ENCODE measurements around the gene ABHD4.
"Not testable (repeated sequence)": the region's sequence is repeated elsewhere in the genome, so short reads cannot be mapped to it uniquely, and the experiment has no call there.

ABHD4 gene

GRCh38 chr14:22577334-22577908 is 20.7 kb upstream of the ABHD4 start:
- peaks cover 6% of the 10 kb centered on the region; the same call in 1 of the 2 replicates for H3K4me1 ChIP-seq (ENCODE audit: control insufficient read depth, insufficient read depth, low read length)
- no peak overlapping the region for H3K4me3 ChIP-seq (ENCODE audit: low read depth, low read length)
- H3K36me3 ChIP-seq (ENCODE audit: control insufficient read depth, insufficient read depth, low read length) = peaks cover 28% of the 10 kb centered on the region
- H3K9ac ChIP-seq (ENCODE audit: low read length) = no peak overlapping the region
- no peak overlapping the region for H3K27ac ChIP-seq (ENCODE audit: low read depth, low read length)
- H3K9me3 ChIP-seq (ENCODE audit: control insufficient read depth, insufficient read depth, low read depth, low read length) = no peaks in the 10 kb centered on the region
- H3K27me3 ChIP-seq (ENCODE audit: control insufficient read depth, insufficient read depth, low read length) = no peaks in the 10 kb centered on the region

GRCh38 chr14:22579236-22579635 is 18.9 kb upstream of the ABHD4 start:
- Histone ChIP-seq H3K9ac (ENCODE audit: low read length) (no peak overlapping the region), H3K4me1 (ENCODE audit: control insufficient read depth, insufficient read depth, low read length) (no peaks in the 10 kb centered on the region; the same call in 1 of the 2 replicates), H3K27ac (ENCODE audit: low read depth, low read length) (no peak overlapping the region), H3K36me3 (ENCODE audit: control insufficient read depth, insufficient read depth, low read length) (peaks cover 17% of the 10 kb centered on the region), H3K4me3 (ENCODE audit: low read depth, low read length) (no peak overlapping the region), H3K9me3 (ENCODE audit: control insufficient read depth, insufficient read depth, low read depth, low read length) (no peaks in the 10 kb centered on the region), H3K27me3 (ENCODE audit: control insufficient read depth, insufficient read depth, low read length) (no peaks in the 10 kb centered on the region)

- H3K36me3 ChIP-seq (ENCODE audit: control insufficient read depth, insufficient read depth, low read length) = peaks cover 12% of the 10 kb centered on the region
- H3K9ac ChIP-seq (ENCODE audit: low read length) = no peak overlapping the region
Observed at GRCh38 chr14:22579881-22580280, 18.2 kb upstream of the ABHD4 start.

GRCh38 chr14:22580625-22581024 is 17.5 kb upstream of the ABHD4 start:
- H3K9me3 ChIP-seq (ENCODE audit: control insufficient read depth, insufficient read depth, low read depth, low read length) = no peaks in the 10 kb centered on the region
- H3K36me3 ChIP-seq (ENCODE audit: control insufficient read depth, insufficient read depth, low read length) = peaks cover 6% of the 10 kb centered on the region; the same call in 1 of the 2 replicates
- no peak overlapping the region for H3K4me3 ChIP-seq (ENCODE audit: low read depth, low read length)
- no peak overlapping the region for H3K27ac ChIP-seq (ENCODE audit: low read depth, low read length)
- H3K9ac ChIP-seq (ENCODE audit: low read length) = no peak overlapping the region
- H3K4me1 ChIP-seq (ENCODE audit: control insufficient read depth, insufficient read depth, low read length) = no peaks in the 10 kb centered on the region; the same call in 1 of the 2 replicates
- no peaks in the 10 kb centered on the region for H3K27me3 ChIP-seq (ENCODE audit: control insufficient read depth, insufficient read depth, low read length)

More at GRCh38 chr14:22579881-22580280, 18.2 kb upstream of the ABHD4 start:
- no peak overlapping the region for H3K27ac ChIP-seq (ENCODE audit: low read depth, low read length)
- H3K27me3 ChIP-seq (ENCODE audit: control insufficient read depth, insufficient read depth, low read length) = no peaks in the 10 kb centered on the region
- no peaks in the 10 kb centered on the region; the same call in 1 of the 2 replicates for H3K4me1 ChIP-seq (ENCODE audit: control insufficient read depth, insufficient read depth, low read length)
- no peaks in the 10 kb centered on the region for H3K9me3 ChIP-seq (ENCODE audit: control insufficient read depth, insufficient read depth, low read depth, low read length)
- H3K4me3 ChIP-seq (ENCODE audit: low read depth, low read length) = no peak overlapping the region

- Histone ChIP-seq H3K9me3 (ENCODE audit: control insufficient read depth, insufficient read depth, low read depth, low read length) (no peaks in the 10 kb centered on the region), H3K9ac (ENCODE audit: low read length) (no peak overlapping the region), H3K4me1 (ENCODE audit: control insufficient read depth, insufficient read depth, low read length) (peaks cover 5% of the 10 kb centered on the region; the same call in 1 of the 2 replicates), H3K27me3 (ENCODE audit: control insufficient read depth, insufficient read depth, low read length) (no peaks in the 10 kb centered on the region), H3K4me3 (ENCODE audit: low read depth, low read length) (no peak overlapping the region), H3K36me3 (ENCODE audit: control insufficient read depth, insufficient read depth, low read length) (peaks cover 11% of the 10 kb centered on the region), H3K27ac (ENCODE audit: low read depth, low read length) (no peak overlapping the region)
Observed at GRCh38 chr14:22583994-22584393, 14.1 kb upstream of the ABHD4 start.

GRCh38 chr14:22587247-22587646 is 10.9 kb upstream of the ABHD4 start:
- Histone ChIP-seq H3K27me3 (ENCODE audit: control insufficient read depth, insufficient read depth, low read length) (no peaks in the 10 kb centered on the region), H3K9ac (ENCODE audit: low read length) (no peak overlapping the region), H3K36me3 (ENCODE audit: control insufficient read depth, insufficient read depth, low read length) (peaks cover 11% of the 10 kb centered on the region), H3K9me3 (ENCODE audit: control insufficient read depth, insufficient read depth, low read depth, low read length) (no peaks in the 10 kb centered on the region), H3K4me1 (ENCODE audit: control insufficient read depth, insufficient read depth, low read length) (peaks cover 9% of the 10 kb centered on the region), H3K4me3 (ENCODE audit: low read depth, low read length) (no peak overlapping the region), H3K27ac (ENCODE audit: low read depth, low read length) (no peak overlapping the region)

- H3K36me3 ChIP-seq (ENCODE audit: control insufficient read depth, insufficient read depth, low read length) = peaks cover 11% of the 10 kb centered on the region
- not testable (repeated sequence) for H3K9me3 ChIP-seq (ENCODE audit: control insufficient read depth, insufficient read depth, low read depth, low read length); H3K27me3 ChIP-seq (ENCODE audit: control insufficient read depth, insufficient read depth, low read length)
- H3K4me1 ChIP-seq (ENCODE audit: control insufficient read depth, insufficient read depth, low read length) = peaks cover 14% of the 10 kb centered on the region
- H3K4me3 ChIP-seq (ENCODE audit: low read depth, low read length) = peak overlapping the region; percentile 89
- H3K9ac ChIP-seq (ENCODE audit: low read length) = peak overlapping the region; percentile 85
- H3K27ac ChIP-seq (ENCODE audit: low read depth, low read length) = peak overlapping the region; percentile 30; the same call in 1 of the 2 replicates
Observed at GRCh38 chr14:22587677-22588422, 10.2 kb upstream of the ABHD4 start.

GRCh38 chr14:22588526-22589095 is 9.5 kb upstream of the ABHD4 start:
- Histone ChIP-seq H3K4me1 (ENCODE audit: control insufficient read depth, insufficient read depth, low read length) (peaks cover 17% of the 10 kb centered on the region), H3K9ac (ENCODE audit: low read length) (peak overlapping the region; percentile 85), H3K4me3 (ENCODE audit: low read depth, low read length) (peak overlapping the region; percentile 89), H3K27ac (ENCODE audit: low read depth, low read length) (peak overlapping the region; percentile 30; the same call in 1 of the 2 replicates), H3K9me3 (ENCODE audit: control insufficient read depth, insufficient read depth, low read depth, low read length) (no peaks in the 10 kb centered on the region), H3K36me3 (ENCODE audit: control insufficient read depth, insufficient read depth, low read length) (peaks cover 11% of the 10 kb centered on the region), H3K27me3 (ENCODE audit: control insufficient read depth, insufficient read depth, low read length) (no peaks in the 10 kb centered on the region)

- peak within 1 kb of the TSS; percentile 89 for H3K4me3 ChIP-seq (ENCODE audit: low read depth, low read length)
- H3K4me1 ChIP-seq (ENCODE audit: control insufficient read depth, insufficient read depth, low read length) = peaks cover 17% of the 10 kb centered on the region
- no peaks in the 10 kb centered on the region for H3K27me3 ChIP-seq (ENCODE audit: control insufficient read depth, insufficient read depth, low read length)
- H3K36me3 ChIP-seq (ENCODE audit: control insufficient read depth, insufficient read depth, low read length) = peaks cover 5% of the 10 kb centered on the region
- H3K9me3 ChIP-seq (ENCODE audit: control insufficient read depth, insufficient read depth, low read depth, low read length) = no peaks in the 10 kb centered on the region
- H3K9ac ChIP-seq (ENCODE audit: low read length) = peak within 1 kb of the TSS; percentile 85
- peak within 1 kb of the TSS; percentile 30; the same call in 1 of the 2 replicates for H3K27ac ChIP-seq (ENCODE audit: low read depth, low read length)
Observed at GRCh38 chr14:22589096-22589839, 8.8 kb upstream of the ABHD4 start, which contains the start of gene DAD1. Gene DAD1 (minus strand): TSS chr14:22589224. CDS start chr14:22589157, 67 bp downstream.

- H3K9me3 ChIP-seq (ENCODE audit: control insufficient read depth, insufficient read depth, low read depth, low read length) = no peaks in the 10 kb centered on the region
- no peaks in the 10 kb centered on the region for H3K36me3 ChIP-seq (ENCODE audit: control insufficient read depth, insufficient read depth, low read length)
- H3K27me3 ChIP-seq (ENCODE audit: control insufficient read depth, insufficient read depth, low read length) = no peaks in the 10 kb centered on the region
- H3K9ac ChIP-seq (ENCODE audit: low read length) = no peak overlapping the region
- no peak overlapping the region for H3K4me3 ChIP-seq (ENCODE audit: low read depth, low read length)
- no peak overlapping the region for H3K27ac ChIP-seq (ENCODE audit: low read depth, low read length)
- peaks cover 21% of the 10 kb centered on the region for H3K4me1 ChIP-seq (ENCODE audit: control insufficient read depth, insufficient read depth, low read length)
Observed at GRCh38 chr14:22593189-22593588, 4.9 kb upstream of the ABHD4 start.

All from HUES6 (cell line).